Measurements from ENCODE around the gene KCNAB2. TPM values are rescaled to one million over a fixed set of nuclear protein-coding genes. Genes with fewer than 3 reads are reported as not detected.

KCNAB2 gene
- total and polyA plus RNA-seq, 4 donors: 1.8 to 5.9 (median 4.5) TPM

DNA sequence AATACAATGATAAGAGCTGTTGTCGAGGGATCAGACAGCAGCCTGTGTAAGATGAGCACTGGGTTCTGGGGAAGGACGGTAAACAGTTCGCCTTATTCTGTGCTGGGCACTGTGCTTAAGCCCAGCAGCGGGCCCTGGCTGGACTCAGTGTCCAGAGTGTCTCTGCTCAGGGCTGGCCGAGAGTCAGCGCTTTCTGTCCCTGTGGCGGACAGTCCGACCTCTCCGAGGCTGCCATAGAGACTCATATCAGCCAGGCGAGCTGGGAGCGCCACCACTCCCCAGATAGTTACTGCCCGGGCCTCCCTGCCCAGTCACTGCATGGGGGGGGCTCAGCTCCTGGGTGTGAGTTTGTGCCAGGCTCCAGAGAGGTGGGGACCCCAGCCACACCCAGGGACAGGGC is 38.8 kb upstream of the KCNAB2 start:
- DNase-seq (ENCODE audit: low spot score): no peak
- H3K9ac ChIP-seq (ENCODE audit: low read depth in 1 of 2, low read length in 2 of 2): no peak overlapping the region
- H3K27me3 ChIP-seq (ENCODE audit: control insufficient read depth in 4 of 4, insufficient read depth in 4 of 4, low read length in 3 of 4): no peaks in the 10 kb centered on the region
- H3K4me3 ChIP-seq (ENCODE audit: low read depth in 1 of 3, low read length in 3 of 3): no peak overlapping the region
- H3K4me1 ChIP-seq (ENCODE audit: control insufficient read depth in 4 of 4, insufficient read depth in 4 of 4, low read length in 3 of 4): no peaks in the 10 kb centered on the region
- no peaks in the 10 kb centered on the region for H3K36me3 ChIP-seq (ENCODE audit: control insufficient read depth in 4 of 4, insufficient read depth in 3 of 4, low read depth in 1 of 4, low read length in 3 of 4)
- H3K27ac ChIP-seq (ENCODE audit: low read depth in 1 of 2, low read length in 2 of 2): no peak overlapping the region
- no peaks in the 10 kb centered on the region for H3K9me3 ChIP-seq (ENCODE audit: control insufficient read depth in 4 of 4, low read length in 3 of 4)
- TF ChIP-seq FOXA1 (IDR thresholded peaks at IDR 0.05) (no peak), GABPA (IDR thresholded peaks at IDR 0.05 in 1 of 2, conservative IDR thresholded peaks at IDR 0.05 in 1 of 2) (no peak), RAD21 (IDR thresholded peaks at IDR 0.05) (no peak), FOXA2 (IDR thresholded peaks at IDR 0.05) (no peak), RXRA (IDR thresholded peaks at IDR 0.05) (no peak), SP1 (IDR thresholded peaks at IDR 0.05) (no peak), YY1 (IDR thresholded peaks at IDR 0.05) (no peak), TAF1 (conservative IDR thresholded peaks at IDR 0.05) (no peak), HNF4G (IDR thresholded peaks at IDR 0.05) (no peak), EGR1 (IDR thresholded peaks at IDR 0.05; ENCODE audit: low read depth in 2 of 2) (no peak), HNF4A (conservative IDR thresholded peaks at IDR 0.05) (no peak), JUND (IDR thresholded peaks at IDR 0.05) (no peak), NR2F2 (IDR thresholded peaks at IDR 0.05) (no peak)
- TF ChIP-seq, protein P1, sequence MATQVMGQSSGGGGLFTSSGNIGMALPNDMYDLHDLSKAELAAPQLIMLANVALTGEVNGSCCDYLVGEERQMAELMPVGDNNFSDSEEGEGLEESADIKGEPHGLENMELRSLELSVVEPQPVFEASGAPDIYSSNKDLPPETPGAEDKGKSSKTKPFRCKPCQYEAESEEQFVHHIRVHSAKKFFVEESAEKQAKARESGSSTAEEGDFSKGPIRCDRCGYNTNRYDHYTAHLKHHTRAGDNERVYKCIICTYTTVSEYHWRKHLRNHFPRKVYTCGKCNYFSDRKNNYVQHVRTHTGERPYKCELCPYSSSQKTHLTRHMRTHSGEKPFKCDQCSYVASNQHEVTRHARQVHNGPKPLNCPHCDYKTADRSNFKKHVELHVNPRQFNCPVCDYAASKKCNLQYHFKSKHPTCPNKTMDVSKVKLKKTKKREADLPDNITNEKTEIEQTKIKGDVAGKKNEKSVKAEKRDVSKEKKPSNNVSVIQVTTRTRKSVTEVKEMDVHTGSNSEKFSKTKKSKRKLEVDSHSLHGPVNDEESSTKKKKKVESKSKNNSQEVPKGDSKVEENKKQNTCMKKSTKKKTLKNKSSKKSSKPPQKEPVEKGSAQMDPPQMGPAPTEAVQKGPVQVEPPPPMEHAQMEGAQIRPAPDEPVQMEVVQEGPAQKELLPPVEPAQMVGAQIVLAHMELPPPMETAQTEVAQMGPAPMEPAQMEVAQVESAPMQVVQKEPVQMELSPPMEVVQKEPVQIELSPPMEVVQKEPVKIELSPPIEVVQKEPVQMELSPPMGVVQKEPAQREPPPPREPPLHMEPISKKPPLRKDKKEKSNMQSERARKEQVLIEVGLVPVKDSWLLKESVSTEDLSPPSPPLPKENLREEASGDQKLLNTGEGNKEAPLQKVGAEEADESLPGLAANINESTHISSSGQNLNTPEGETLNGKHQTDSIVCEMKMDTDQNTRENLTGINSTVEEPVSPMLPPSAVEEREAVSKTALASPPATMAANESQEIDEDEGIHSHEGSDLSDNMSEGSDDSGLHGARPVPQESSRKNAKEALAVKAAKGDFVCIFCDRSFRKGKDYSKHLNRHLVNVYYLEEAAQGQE (IDR thresholded peaks at IDR 0.05): no peak
- TF ChIP-seq, protein P2, sequence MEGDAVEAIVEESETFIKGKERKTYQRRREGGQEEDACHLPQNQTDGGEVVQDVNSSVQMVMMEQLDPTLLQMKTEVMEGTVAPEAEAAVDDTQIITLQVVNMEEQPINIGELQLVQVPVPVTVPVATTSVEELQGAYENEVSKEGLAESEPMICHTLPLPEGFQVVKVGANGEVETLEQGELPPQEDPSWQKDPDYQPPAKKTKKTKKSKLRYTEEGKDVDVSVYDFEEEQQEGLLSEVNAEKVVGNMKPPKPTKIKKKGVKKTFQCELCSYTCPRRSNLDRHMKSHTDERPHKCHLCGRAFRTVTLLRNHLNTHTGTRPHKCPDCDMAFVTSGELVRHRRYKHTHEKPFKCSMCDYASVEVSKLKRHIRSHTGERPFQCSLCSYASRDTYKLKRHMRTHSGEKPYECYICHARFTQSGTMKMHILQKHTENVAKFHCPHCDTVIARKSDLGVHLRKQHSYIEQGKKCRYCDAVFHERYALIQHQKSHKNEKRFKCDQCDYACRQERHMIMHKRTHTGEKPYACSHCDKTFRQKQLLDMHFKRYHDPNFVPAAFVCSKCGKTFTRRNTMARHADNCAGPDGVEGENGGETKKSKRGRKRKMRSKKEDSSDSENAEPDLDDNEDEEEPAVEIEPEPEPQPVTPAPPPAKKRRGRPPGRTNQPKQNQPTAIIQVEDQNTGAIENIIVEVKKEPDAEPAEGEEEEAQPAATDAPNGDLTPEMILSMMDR (IDR thresholded peaks at IDR 0.05; ENCODE audit: low read depth, low read length, missing input control): no peak
- TF ChIP-seq, protein P3, sequence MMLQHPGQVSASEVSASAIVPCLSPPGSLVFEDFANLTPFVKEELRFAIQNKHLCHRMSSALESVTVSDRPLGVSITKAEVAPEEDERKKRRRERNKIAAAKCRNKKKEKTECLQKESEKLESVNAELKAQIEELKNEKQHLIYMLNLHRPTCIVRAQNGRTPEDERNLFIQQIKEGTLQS (IDR thresholded peaks at IDR 0.05): no peak
- TF ChIP-seq, protein P4, sequence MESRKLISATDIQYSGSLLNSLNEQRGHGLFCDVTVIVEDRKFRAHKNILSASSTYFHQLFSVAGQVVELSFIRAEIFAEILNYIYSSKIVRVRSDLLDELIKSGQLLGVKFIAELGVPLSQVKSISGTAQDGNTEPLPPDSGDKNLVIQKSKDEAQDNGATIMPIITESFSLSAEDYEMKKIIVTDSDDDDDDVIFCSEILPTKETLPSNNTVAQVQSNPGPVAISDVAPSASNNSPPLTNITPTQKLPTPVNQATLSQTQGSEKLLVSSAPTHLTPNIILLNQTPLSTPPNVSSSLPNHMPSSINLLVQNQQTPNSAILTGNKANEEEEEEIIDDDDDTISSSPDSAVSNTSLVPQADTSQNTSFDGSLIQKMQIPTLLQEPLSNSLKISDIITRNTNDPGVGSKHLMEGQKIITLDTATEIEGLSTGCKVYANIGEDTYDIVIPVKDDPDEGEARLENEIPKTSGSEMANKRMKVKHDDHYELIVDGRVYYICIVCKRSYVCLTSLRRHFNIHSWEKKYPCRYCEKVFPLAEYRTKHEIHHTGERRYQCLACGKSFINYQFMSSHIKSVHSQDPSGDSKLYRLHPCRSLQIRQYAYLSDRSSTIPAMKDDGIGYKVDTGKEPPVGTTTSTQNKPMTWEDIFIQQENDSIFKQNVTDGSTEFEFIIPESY (IDR thresholded peaks at IDR 0.05): no peak
- TF ChIP-seq, protein P5, sequence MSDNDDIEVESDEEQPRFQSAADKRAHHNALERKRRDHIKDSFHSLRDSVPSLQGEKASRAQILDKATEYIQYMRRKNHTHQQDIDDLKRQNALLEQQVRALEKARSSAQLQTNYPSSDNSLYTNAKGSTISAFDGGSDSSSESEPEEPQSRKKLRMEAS (IDR thresholded peaks at IDR 0.05): no peak
- WGBS: 67% methylated on average over 12 of the region's 12 CpGs

Measured in liver (tissue), 9 donors.